Measurements from ENCODE around the gene CGREF1. TPM values are rescaled to one million over a fixed set of nuclear protein-coding genes. Genes with fewer than 3 reads are reported as not detected.

Gene CGREF1
- total RNA-seq, 1 experiment from 2014 or later, result 4.0 TPM

DNA sequence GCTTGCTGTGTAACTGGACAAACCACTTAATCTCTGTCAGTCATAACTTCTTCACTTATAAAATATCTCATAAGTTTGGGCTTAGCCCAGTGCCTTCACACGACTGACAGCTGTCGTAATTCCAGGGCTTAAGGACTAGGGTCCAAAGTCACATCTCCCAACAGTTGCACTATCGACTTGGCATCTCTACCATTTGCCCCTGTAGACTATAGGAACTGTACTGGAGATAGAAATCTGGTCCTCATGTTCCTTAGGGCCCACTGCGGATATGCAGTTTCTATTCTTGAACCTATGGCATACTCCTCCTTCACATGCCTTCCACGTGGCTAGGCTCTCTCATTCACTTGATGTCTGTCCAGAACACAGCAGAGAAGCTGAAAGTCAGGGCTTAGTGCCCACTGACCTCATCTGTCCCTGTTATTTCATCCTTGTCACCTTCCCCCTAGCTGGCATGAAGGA is 7.4 kb upstream of the CGREF1 start:
- peaks cover 1 to 5% of the 10 kb centered on the region in 2 experiments; a peak in 1 of 4 replicates for H3K36me3 ChIP-seq (ENCODE audit: control insufficient read depth in 1 of 2, insufficient read depth in 2 of 2, low read length in 2 of 2)
- H2AFZ ChIP-seq (ENCODE audit: low read depth, low read length, poor library complexity, severe bottlenecking), result no peak overlapping the region
- DNase-seq (ENCODE audit: low read depth, low spot score) (no peak), ATAC-seq (no peak)
- no peak overlapping the region for H3K4me2 ChIP-seq (ENCODE audit: low read length)
- intact Hi-C loops (cut with micrococcal nuclease), result no loop called here
- POLR2A ChIA-PET, result no interaction called here
- H3K9me3 ChIP-seq (ENCODE audit: control insufficient read depth in 1 of 2, insufficient read depth in 1 of 2, low read depth in 1 of 2, low read length in 2 of 2), result no peaks in the 10 kb centered on the region
- H3K79me2 ChIP-seq (ENCODE audit: insufficient read depth, low read length), result no peaks in the 10 kb centered on the region
- CTCF ChIA-PET, result no interaction called here
- RAD21 ChIA-PET (ENCODE audit: low non-redundant PET in 1 of 2, low total read pairs in 2 of 2, uncharacterized antibody in 2 of 2, unreplicated experiment in 2 of 2), result no interaction called here
- no peak for TF ChIP-seq EGR1 (IDR thresholded peaks at IDR 0.05; ENCODE audit: low read depth)
- no peak for TF ChIP-seq MAX (IDR thresholded peaks at IDR 0.05)
- TF ChIP-seq FOSL1 (IDR thresholded peaks at IDR 0.05; ENCODE audit: low read depth), result no peak
- no peak for TF ChIP-seq RAD21 (IDR thresholded peaks at IDR 0.05; ENCODE audit: low read depth)
- no peak for TF ChIP-seq CEBPB (IDR thresholded peaks at IDR 0.05; ENCODE audit: low read depth)
- no peak for TF ChIP-seq ZFX (IDR thresholded peaks at IDR 0.05)
- no peak for TF ChIP-seq ZNF274 (IDR thresholded peaks at IDR 0.05; ENCODE audit: low read depth, low read length)
- no peaks in the 10 kb centered on the region for H4K20me1 ChIP-seq (ENCODE audit: insufficient read depth)
- H3K27me3 ChIP-seq (ENCODE audit: insufficient read depth, low read length), result no peaks in the 10 kb centered on the region
- H3K9ac ChIP-seq (ENCODE audit: low read length), result no peak overlapping the region
- H3K4me3 ChIP-seq (replicated peaks in 1 of 2; ENCODE audit: low read depth in 1 of 2, low read length in 2 of 2), result no peak overlapping the region
- no TSS peak for BruUV-seq (replicated peaks)
- no peak overlapping the region for H3K27ac ChIP-seq (ENCODE audit: low read depth, low read length)
- no peaks in the 10 kb centered on the region for H3K4me1 ChIP-seq (ENCODE audit: control insufficient read depth in 1 of 2, insufficient read depth in 2 of 2, low read length in 2 of 2)
- no peaks in the 10 kb centered on the region for H3K9me2 ChIP-seq (ENCODE audit: insufficient read depth)

GRCh38 chr2:27125104-27125503 is 6.2 kb upstream of the CGREF1 start:
- intact Hi-C loops (cut with micrococcal nuclease), result no loop called here
- BruUV-seq (replicated peaks), result no TSS peak
- TF ChIP-seq SRF (IDR thresholded peaks at IDR 0.05; ENCODE audit: low read depth) (no peak), ZFX (IDR thresholded peaks at IDR 0.05) (no peak), JUND (IDR thresholded peaks at IDR 0.05) (no peak), POLR2A (IDR thresholded peaks at IDR 0.05; ENCODE audit: borderline replicate concordance, extremely low read depth, insufficient read depth, insufficient read length) (no peak), SP1 (IDR thresholded peaks at IDR 0.05; ENCODE audit: low read depth) (no peak), CBX3 (IDR thresholded peaks at IDR 0.05; ENCODE audit: low read depth) (no peak), EZH2phosphoT487 (IDR thresholded peaks at IDR 0.05; ENCODE audit: borderline replicate concordance) (no peak), EZH2 (IDR thresholded peaks at IDR 0.05) (no peak), SIN3A (IDR thresholded peaks at IDR 0.05; ENCODE audit: low read depth) (no peak), EGR1 (IDR thresholded peaks at IDR 0.05; ENCODE audit: low read depth) (no peak), ZNF274 (IDR thresholded peaks at IDR 0.05; ENCODE audit: low read depth, low read length) (no peak), TCF7L2 (IDR thresholded peaks at IDR 0.05; ENCODE audit: borderline replicate concordance, extremely low read depth, insufficient read depth, insufficient read length) (no peak)
- TF ChIP-seq, protein P1, sequence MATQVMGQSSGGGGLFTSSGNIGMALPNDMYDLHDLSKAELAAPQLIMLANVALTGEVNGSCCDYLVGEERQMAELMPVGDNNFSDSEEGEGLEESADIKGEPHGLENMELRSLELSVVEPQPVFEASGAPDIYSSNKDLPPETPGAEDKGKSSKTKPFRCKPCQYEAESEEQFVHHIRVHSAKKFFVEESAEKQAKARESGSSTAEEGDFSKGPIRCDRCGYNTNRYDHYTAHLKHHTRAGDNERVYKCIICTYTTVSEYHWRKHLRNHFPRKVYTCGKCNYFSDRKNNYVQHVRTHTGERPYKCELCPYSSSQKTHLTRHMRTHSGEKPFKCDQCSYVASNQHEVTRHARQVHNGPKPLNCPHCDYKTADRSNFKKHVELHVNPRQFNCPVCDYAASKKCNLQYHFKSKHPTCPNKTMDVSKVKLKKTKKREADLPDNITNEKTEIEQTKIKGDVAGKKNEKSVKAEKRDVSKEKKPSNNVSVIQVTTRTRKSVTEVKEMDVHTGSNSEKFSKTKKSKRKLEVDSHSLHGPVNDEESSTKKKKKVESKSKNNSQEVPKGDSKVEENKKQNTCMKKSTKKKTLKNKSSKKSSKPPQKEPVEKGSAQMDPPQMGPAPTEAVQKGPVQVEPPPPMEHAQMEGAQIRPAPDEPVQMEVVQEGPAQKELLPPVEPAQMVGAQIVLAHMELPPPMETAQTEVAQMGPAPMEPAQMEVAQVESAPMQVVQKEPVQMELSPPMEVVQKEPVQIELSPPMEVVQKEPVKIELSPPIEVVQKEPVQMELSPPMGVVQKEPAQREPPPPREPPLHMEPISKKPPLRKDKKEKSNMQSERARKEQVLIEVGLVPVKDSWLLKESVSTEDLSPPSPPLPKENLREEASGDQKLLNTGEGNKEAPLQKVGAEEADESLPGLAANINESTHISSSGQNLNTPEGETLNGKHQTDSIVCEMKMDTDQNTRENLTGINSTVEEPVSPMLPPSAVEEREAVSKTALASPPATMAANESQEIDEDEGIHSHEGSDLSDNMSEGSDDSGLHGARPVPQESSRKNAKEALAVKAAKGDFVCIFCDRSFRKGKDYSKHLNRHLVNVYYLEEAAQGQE (IDR thresholded peaks at IDR 0.05; ENCODE audit: low read depth), result no peak
- TF ChIP-seq, protein P2, sequence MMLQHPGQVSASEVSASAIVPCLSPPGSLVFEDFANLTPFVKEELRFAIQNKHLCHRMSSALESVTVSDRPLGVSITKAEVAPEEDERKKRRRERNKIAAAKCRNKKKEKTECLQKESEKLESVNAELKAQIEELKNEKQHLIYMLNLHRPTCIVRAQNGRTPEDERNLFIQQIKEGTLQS (IDR thresholded peaks at IDR 0.05), result no peak

More at GRCh38 chr2:27125104-27125503, 6.2 kb upstream of the CGREF1 start:
- DNase-seq (ENCODE audit: low read depth, low spot score), result no peak
- POLR2A ChIA-PET, result no interaction called here
- RAD21 ChIA-PET (ENCODE audit: low non-redundant PET in 1 of 2, low total read pairs in 2 of 2, uncharacterized antibody in 2 of 2, unreplicated experiment in 2 of 2), result no interaction called here
- Histone ChIP-seq H3K4me2 (ENCODE audit: low read length) (no peak overlapping the region), H3K4me1 (ENCODE audit: control insufficient read depth in 1 of 2, insufficient read depth in 2 of 2, low read length in 2 of 2) (no peaks in the 10 kb centered on the region), H3K36me3 (ENCODE audit: control insufficient read depth in 1 of 2, insufficient read depth in 2 of 2, low read length in 2 of 2) (0 out of 4 replicates have a peak, but pooled peaks cover 0 to 2% of the 10 kb centered on the region in 2 experiments), H3K9ac (ENCODE audit: low read length) (no peak overlapping the region), H3K27ac (ENCODE audit: low read depth, low read length) (no peak overlapping the region), H3K27me3 (ENCODE audit: insufficient read depth, low read length) (no peaks in the 10 kb centered on the region), H3K79me2 (ENCODE audit: insufficient read depth, low read length) (no peaks in the 10 kb centered on the region), H2AFZ (ENCODE audit: low read depth, low read length, poor library complexity, severe bottlenecking) (no peak overlapping the region), H3K9me3 (ENCODE audit: control insufficient read depth in 1 of 2, insufficient read depth in 1 of 2, low read depth in 1 of 2, low read length in 2 of 2) (no peaks in the 10 kb centered on the region), H3K4me3 (replicated peaks in 1 of 2; ENCODE audit: low read depth in 1 of 2, low read length in 2 of 2) (no peak overlapping the region), H4K20me1 (ENCODE audit: insufficient read depth) (no peaks in the 10 kb centered on the region), H3K9me2 (ENCODE audit: insufficient read depth) (no peaks in the 10 kb centered on the region)
- CTCF ChIA-PET, result no interaction called here
- no peak for ATAC-seq

All from HCT116 (cell line).